HepG2 (cell line): ENCODE measurements around the gene EFCAB8. TPM values are rescaled to one million over a fixed set of nuclear protein-coding genes. Genes with fewer than 3 reads are reported as not detected.

Source experiments
- EED ChIP-seq: sonication (generic); formaldehyde crosslinking; IDR thresholded peaks from 2 replicates; pipeline ENCODE4 v1.5.0; 2020; ENCODE audit warnings: mild to moderate bottlenecking, missing genetic modification reagents
- ETV5 ChIP-seq: IDR thresholded peaks from 2 replicates; pipeline ENCODE4 v1.6.1; 2018; ENCODE audit warnings: missing biosample characterization, missing genetic modification reagents, inconsistent platforms, borderline replicate concordance
- HOXD1 ChIP-seq: sonication (generic); formaldehyde crosslinking; IDR thresholded peaks from 2 replicates; pipeline ENCODE4 v1.5.0; 2020; ENCODE audit warnings: missing genetic modification reagents
- IRX3 ChIP-seq: sonication (generic); formaldehyde crosslinking; IDR thresholded peaks from 2 replicates; pipeline ENCODE4 v1.8.1; 2023; ENCODE audit warnings: mild to moderate bottlenecking, low read depth, missing genetic modification reagents, borderline replicate concordance
- LCORL ChIP-seq, 2 experiments: fragments of 450-650 bp in 1 of 2; sonication (generic) in 1 of 2; formaldehyde crosslinking in 1 of 2; IDR thresholded peaks; 2 replicates each; pipeline versions ENCODE4 v1.5.0 to v1.6.1; 2017 to 2020; ENCODE audit warnings: antibody characterized with exemption in 1 of 2, missing genetic modification reagents in 1 of 2
- MAF1 ChIP-seq: sonication (generic); formaldehyde crosslinking; IDR thresholded peaks from 2 replicates; pipeline ENCODE4 v1.5.0; 2020; ENCODE audit warnings: missing genetic modification reagents, borderline replicate concordance
- PITX1 ChIP-seq: sonication (generic); formaldehyde crosslinking; IDR thresholded peaks from 2 replicates; pipeline ENCODE4 v1.5.1; 2020; ENCODE audit warnings: mild to moderate bottlenecking, missing genetic modification reagents
- SP1 ChIP-seq, 2 experiments: fragments of 450-650 bp in 1 of 2; sonication (generic) in 1 of 2; formaldehyde crosslinking in 1 of 2; IDR thresholded peaks; 2 replicates each; pipeline versions ENCODE4 v1.4.0 to v1.6.1; 2016 to 2020; ENCODE audit warnings: missing genetic modification reagents in 1 of 2
- U2AF2 ChIP-seq: fragments of 200-400 bp; formaldehyde crosslinking; IDR thresholded peaks from 2 replicates; pipeline ENCODE4 v1.6.1; 2017; ENCODE audit warnings: low read depth, mild to moderate bottlenecking, low read length
- ZNF121 ChIP-seq: sonication (generic); formaldehyde crosslinking; IDR thresholded peaks from 2 replicates; pipeline ENCODE4 v1.5.0; 2020; ENCODE audit warnings: mild to moderate bottlenecking, missing genetic modification reagents
- ZNF496 ChIP-seq: sonication (generic); formaldehyde crosslinking; IDR thresholded peaks from 2 replicates; pipeline ENCODE4 v1.8.1; 2023; ENCODE audit warnings: mild to moderate bottlenecking, moderate library complexity, missing genetic modification reagents; ENCODE audit not compliant: insufficient replicate concordance
- ZNF816 ChIP-seq: sonication (generic); formaldehyde crosslinking; IDR thresholded peaks from 2 replicates; pipeline ENCODE4 v1.8.0; 2022; ENCODE audit warnings: missing genetic modification reagents, mild to moderate bottlenecking, borderline replicate concordance
- polyA plus RNA-seq, 8 experiments: library from polyadenylated mRNA; depleted of rRNA in 3 of 8; stranded (reverse) in 7 of 8; unstranded in 1 of 8; fragments of >200 nt; fragmentation: Illumina TruSeq in 4 of 8; extraction: Trizol in 4 of 8; gene quantifications; 2 replicates each; pipeline versions ENCODE4 v1.2.1 to v1.2.3, GENCODE V29; 2011 to 2016; ENCODE audit warnings: low read depth in 4 of 8, missing spikeins in 1 of 8, mixed read lengths in 1 of 8; ENCODE audit not compliant: insufficient read depth in 1 of 8
- total RNA-seq, 5 experiments: library from RNA; depleted of rRNA; stranded (reverse); fragments of >200 nt; fragmentation: Illumina TruSeq; extraction: Trizol; gene quantifications; 2 replicates each; pipeline ENCODE4 v1.2.3, GENCODE V29; 2016; ENCODE audit warnings: low read depth in 1 of 5
- TF ChIP-seq, protein P1 (sequence below): IDR thresholded peaks from 2 replicates; pipeline ENCODE4 v1.6.1; 2016
- TF ChIP-seq, protein P2 (sequence below): sonication (generic); formaldehyde crosslinking; IDR thresholded peaks from 2 replicates; pipeline ENCODE4 v1.5.0; 2020; ENCODE audit warnings: mild to moderate bottlenecking, missing genetic modification reagents
- TF ChIP-seq, protein P3 (sequence below): sonication (generic); formaldehyde crosslinking; IDR thresholded peaks from 2 replicates; pipeline ENCODE4 v1.5.0; 2020; ENCODE audit warnings: mild to moderate bottlenecking, missing genetic modification reagents, borderline replicate concordance

EFCAB8 gene
- total and polyA plus RNA-seq, 2 of the 13 experiments (the other 11 are each of a cell fraction or from before 2014, with no cell fraction given) = 0.15 to 0.22 TPM

DNA sequence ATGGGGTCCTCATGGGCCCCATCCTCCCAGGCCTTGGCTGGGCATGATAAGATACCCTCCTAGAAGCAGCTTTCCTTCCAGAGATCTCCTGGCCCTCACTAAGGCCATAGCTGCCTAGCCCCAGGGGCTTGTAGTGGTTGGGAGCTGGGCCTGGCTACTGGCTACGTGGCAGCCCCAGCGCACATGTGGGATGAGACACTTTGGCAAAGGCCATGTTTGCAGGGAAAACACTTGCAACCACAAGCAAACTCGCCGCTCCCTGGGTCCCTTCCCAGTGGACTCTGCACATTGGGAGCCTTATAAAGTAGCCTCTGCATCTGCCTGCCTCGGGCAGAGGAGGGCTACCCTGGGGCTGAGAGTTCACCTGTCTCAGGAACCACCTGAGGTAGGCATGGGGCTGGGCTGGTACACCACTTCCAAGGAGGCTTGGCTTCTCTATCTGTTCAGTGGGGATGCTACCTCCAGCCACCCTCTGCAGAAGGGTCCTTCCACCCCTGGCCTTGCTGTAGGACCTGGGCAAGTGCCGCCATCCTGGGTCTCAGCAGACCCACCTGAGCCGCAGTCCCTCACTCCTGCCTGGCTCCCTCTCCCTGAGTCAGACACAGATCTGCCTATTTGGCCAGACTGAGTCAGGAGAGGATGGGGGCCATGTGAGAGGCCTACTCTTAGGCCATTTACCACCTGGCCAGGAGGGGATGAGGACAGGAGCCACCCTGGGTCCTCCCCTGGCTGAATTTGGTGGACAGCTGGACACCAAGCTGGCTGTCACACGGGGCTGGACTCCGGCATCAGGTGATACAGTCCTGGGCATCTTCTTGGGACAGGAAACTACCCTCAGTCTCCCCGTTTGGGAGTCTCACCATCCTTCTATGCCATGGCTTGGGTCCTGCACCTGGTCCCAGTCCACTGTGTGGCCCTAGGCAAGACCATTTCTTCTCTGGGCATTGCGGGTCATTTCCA is 148.9 kb downstream of the EFCAB8 start, which contains the start of gene BPIFB2 (continued):
- TF ChIP-seq ZNF816 (CRISPR knock-in tag) = peak; percentile 91; the same call in 1 of the 2 replicates
- TF ChIP-seq U2AF2 = 0 out of 2 replicates have a peak, but pooled peaks have one; percentile 49
- peak; percentile 93 for TF ChIP-seq HOXD1
- TF ChIP-seq SP1 (IDR thresholded peaks at IDR 0.05) = no peak
- TF ChIP-seq SP1 (CRISPR knock-in tag; IDR thresholded peaks at IDR 0.05) = peak; percentile 34
- TF ChIP-seq ETV5 (CRISPR knock-in tag) = peak; percentile 89; the same call in 1 of the 2 replicates
- peak; percentile 69; the same call in 1 of the 2 replicates for TF ChIP-seq ZNF121 (CRISPR knock-in tag)
- TF ChIP-seq MAF1 = 0 out of 2 replicates have a peak, but pooled peaks have one; percentile 64
- TF ChIP-seq LCORL (IDR thresholded peaks at IDR 0.05) = no peak
- peak; percentile 87; the same call in 1 of the 2 replicates for TF ChIP-seq LCORL (CRISPR knock-in tag; IDR thresholded peaks at IDR 0.05)
- TF ChIP-seq, protein P1, sequence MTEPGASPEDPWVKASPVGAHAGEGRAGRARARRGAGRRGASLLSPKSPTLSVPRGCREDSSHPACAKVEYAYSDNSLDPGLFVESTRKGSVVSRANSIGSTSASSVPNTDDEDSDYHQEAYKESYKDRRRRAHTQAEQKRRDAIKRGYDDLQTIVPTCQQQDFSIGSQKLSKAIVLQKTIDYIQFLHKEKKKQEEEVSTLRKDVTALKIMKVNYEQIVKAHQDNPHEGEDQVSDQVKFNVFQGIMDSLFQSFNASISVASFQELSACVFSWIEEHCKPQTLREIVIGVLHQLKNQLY (CRISPR knock-in tag) = peak; percentile 86; the same call in 1 of the 2 replicates
- TF ChIP-seq IRX3 (CRISPR knock-in tag) = peak; percentile 17; the same call in 1 of the 2 replicates
- TF ChIP-seq, protein P2, sequence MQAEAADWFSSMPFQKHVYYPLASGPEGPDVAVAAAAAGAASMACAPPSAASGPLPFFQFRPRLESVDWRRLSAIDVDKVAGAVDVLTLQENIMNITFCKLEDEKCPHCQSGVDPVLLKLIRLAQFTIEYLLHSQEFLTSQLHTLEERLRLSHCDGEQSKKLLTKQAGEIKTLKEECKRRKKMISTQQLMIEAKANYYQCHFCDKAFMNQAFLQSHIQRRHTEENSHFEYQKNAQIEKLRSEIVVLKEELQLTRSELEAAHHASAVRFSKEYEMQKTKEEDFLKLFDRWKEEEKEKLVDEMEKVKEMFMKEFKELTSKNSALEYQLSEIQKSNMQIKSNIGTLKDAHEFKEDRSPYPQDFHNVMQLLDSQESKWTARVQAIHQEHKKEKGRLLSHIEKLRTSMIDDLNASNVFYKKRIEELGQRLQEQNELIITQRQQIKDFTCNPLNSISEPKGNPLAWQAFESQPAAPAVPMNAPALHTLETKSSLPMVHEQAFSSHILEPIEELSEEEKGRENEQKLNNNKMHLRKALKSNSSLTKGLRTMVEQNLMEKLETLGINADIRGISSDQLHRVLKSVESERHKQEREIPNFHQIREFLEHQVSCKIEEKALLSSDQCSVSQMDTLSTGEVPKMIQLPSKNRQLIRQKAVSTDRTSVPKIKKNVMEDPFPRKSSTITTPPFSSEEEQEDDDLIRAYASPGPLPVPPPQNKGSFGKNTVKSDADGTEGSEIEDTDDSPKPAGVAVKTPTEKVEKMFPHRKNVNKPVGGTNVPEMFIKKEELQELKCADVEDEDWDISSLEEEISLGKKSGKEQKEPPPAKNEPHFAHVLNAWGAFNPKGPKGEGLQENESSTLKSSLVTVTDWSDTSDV (CRISPR knock-in tag) = peak; percentile 55
- TF ChIP-seq, protein P3, sequence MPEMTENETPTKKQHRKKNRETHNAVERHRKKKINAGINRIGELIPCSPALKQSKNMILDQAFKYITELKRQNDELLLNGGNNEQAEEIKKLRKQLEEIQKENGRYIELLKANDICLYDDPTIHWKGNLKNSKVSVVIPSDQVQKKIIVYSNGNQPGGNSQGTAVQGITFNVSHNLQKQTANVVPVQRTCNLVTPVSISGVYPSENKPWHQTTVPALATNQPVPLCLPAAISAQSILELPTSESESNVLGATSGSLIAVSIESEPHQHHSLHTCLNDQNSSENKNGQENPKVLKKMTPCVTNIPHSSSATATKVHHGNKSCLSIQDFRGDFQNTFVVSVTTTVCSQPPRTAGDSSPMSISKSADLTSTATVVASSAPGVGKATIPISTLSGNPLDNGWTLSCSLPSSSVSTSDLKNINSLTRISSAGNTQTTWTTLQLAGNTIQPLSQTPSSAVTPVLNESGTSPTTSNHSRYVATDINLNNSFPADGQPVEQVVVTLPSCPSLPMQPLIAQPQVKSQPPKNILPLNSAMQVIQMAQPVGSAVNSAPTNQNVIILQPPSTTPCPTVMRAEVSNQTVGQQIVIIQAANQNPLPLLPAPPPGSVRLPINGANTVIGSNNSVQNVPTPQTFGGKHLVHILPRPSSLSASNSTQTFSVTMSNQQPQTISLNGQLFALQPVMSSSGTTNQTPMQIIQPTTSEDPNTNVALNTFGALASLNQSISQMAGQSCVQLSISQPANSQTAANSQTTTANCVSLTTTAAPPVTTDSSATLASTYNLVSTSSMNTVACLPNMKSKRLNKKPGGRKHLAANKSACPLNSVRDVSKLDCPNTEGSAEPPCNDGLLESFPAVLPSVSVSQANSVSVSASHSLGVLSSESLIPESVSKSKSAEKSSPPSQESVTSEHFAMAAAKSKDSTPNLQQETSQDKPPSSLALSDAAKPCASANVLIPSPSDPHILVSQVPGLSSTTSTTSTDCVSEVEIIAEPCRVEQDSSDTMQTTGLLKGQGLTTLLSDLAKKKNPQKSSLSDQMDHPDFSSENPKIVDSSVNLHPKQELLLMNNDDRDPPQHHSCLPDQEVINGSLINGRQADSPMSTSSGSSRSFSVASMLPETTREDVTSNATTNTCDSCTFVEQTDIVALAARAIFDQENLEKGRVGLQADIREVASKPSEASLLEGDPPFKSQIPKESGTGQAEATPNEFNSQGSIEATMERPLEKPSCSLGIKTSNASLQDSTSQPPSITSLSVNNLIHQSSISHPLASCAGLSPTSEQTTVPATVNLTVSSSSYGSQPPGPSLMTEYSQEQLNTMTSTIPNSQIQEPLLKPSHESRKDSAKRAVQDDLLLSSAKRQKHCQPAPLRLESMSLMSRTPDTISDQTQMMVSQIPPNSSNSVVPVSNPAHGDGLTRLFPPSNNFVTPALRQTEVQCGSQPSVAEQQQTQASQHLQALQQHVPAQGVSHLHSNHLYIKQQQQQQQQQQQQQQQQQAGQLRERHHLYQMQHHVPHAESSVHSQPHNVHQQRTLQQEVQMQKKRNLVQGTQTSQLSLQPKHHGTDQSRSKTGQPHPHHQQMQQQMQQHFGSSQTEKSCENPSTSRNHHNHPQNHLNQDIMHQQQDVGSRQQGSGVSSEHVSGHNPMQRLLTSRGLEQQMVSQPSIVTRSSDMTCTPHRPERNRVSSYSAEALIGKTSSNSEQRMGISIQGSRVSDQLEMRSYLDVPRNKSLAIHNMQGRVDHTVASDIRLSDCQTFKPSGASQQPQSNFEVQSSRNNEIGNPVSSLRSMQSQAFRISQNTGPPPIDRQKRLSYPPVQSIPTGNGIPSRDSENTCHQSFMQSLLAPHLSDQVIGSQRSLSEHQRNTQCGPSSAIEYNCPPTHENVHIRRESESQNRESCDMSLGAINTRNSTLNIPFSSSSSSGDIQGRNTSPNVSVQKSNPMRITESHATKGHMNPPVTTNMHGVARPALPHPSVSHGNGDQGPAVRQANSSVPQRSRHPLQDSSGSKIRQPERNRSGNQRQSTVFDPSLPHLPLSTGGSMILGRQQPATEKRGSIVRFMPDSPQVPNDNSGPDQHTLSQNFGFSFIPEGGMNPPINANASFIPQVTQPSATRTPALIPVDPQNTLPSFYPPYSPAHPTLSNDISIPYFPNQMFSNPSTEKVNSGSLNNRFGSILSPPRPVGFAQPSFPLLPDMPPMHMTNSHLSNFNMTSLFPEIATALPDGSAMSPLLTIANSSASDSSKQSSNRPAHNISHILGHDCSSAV = peak; percentile 81; the same call in 1 of the 2 replicates
- TF ChIP-seq EED (CRISPR knock-in tag) = no peak; the same call in 1 of the 2 replicates
- peak; percentile 71 for TF ChIP-seq PITX1
- no peak for TF ChIP-seq ZNF496 (CRISPR knock-in tag)
